HEK293 (cell line): Measurements from ENCODE around the gene PLXND1.

Experiments used
- CTCF ChIA-PET: fragments of 350-600 bp; formaldehyde crosslinking; extraction: SDS; loops from one replicate; lab custom pipeline; 2021; ENCODE audit warnings: antibody characterized with exemption; lab: Yijun Ruan, JAX
- POLR2A ChIA-PET: fragments of 300-600 bp; formaldehyde crosslinking; extraction: SDS; loops from one replicate; lab custom pipeline; 2020; ENCODE audit warnings: antibody characterized with exemption, inconsistent platforms; lab: Yijun Ruan, JAX
- H3K27ac ChIP-seq: fragments of 200-500 bp; sonication (Bioruptor generic); 2 replicates; pipeline ENCODE4 v1.5.1; 2014; ENCODE audit warnings: low read depth, low read length, control low read depth, inconsistent platforms; ENCODE audit errors: extremely low read depth
- H3K36me3 ChIP-seq, 2 experiments: fragments of 200-500 bp in 1 of 2; sonication (Bioruptor generic) in 1 of 2; 1 replicate in 1 of 2; 2 replicates in 1 of 2; pipeline ENCODE4 v1.5.1; 2014 to 2017; ENCODE audit warnings: inconsistent platforms in 2 of 2, low read length in 2 of 2; ENCODE audit not compliant: control insufficient read depth in 2 of 2, insufficient read depth in 1 of 2
- H3K4me1 ChIP-seq: fragments of 200-500 bp; sonication (Bioruptor generic); 2 replicates; pipeline ENCODE4 v1.5.1; 2014; ENCODE audit warnings: mild to moderate bottlenecking, low read length, inconsistent platforms; ENCODE audit not compliant: control insufficient read depth, insufficient read depth
- H3K4me3 ChIP-seq: 2 replicates; pipeline ENCODE4 v1.5.1; 2011; ENCODE audit warnings: low read depth, mild to moderate bottlenecking, control low read depth, low read length, moderate library complexity
- H3K9me3 ChIP-seq: fragments of 200-500 bp; sonication (Bioruptor generic); 2 replicates; pipeline ENCODE4 v1.5.1; 2014; ENCODE audit warnings: low read depth, low read length, inconsistent platforms; ENCODE audit not compliant: control insufficient read depth, insufficient read depth
- FEZF1 ChIP-seq: fragments of 450-650 bp; formaldehyde crosslinking; IDR thresholded peaks from 2 replicates; pipeline ENCODE4 v1.5.1; 2016; ENCODE audit warnings: missing biosample characterization, missing genetic modification characterization
- GLIS1 ChIP-seq: fragments of 450-650 bp; formaldehyde crosslinking; IDR thresholded peaks from 2 replicates; pipeline ENCODE4 v1.5.1; 2016; ENCODE audit warnings: missing biosample characterization, missing genetic modification characterization
- SETDB1 ChIP-seq: IDR thresholded peaks from one replicate; pipeline ENCODE4 v1.6.1; 2017; ENCODE audit warnings: mild to moderate bottlenecking, low read length, moderate library complexity, mixed read lengths; ENCODE audit not compliant: insufficient read length
- ZBTB17 ChIP-seq: fragments of 450-650 bp; formaldehyde crosslinking; IDR thresholded peaks from 2 replicates; pipeline ENCODE4 v1.5.1; 2016; ENCODE audit warnings: missing biosample characterization, missing genetic modification characterization
- ZBTB21 ChIP-seq: fragments of 450-650 bp; formaldehyde crosslinking; IDR thresholded peaks from 2 replicates; pipeline ENCODE4 v1.5.1; 2017; ENCODE audit warnings: missing biosample characterization, missing genetic modification characterization
- ZFP37 ChIP-seq: fragments of 450-650 bp; formaldehyde crosslinking; IDR thresholded peaks from 2 replicates; pipeline ENCODE4 v1.5.1; 2016; ENCODE audit warnings: missing biosample characterization, missing genetic modification characterization
- ZNF175 ChIP-seq: fragments of 450-650 bp; formaldehyde crosslinking; IDR thresholded peaks from 2 replicates; pipeline ENCODE4 v1.5.1; 2016; ENCODE audit warnings: missing biosample characterization, missing genetic modification characterization
- ZNF184 ChIP-seq: fragments of 450-650 bp; IDR thresholded peaks from 2 replicates; pipeline ENCODE4 v1.5.1; 2018; ENCODE audit warnings: missing biosample characterization, mild to moderate bottlenecking, missing genetic modification characterization
- ZNF23 ChIP-seq: fragments of 450-650 bp; formaldehyde crosslinking; IDR thresholded peaks from 2 replicates; pipeline ENCODE4 v1.5.1; 2016; ENCODE audit warnings: missing biosample characterization, missing genetic modification characterization, borderline replicate concordance
- ZNF24 ChIP-seq: fragments of 450-650 bp; formaldehyde crosslinking; IDR thresholded peaks from 2 replicates; pipeline ENCODE4 v1.5.1; 2016; ENCODE audit warnings: missing biosample characterization, missing genetic modification characterization
- ZNF274 ChIP-seq, 2 experiments: fragments of 200-500 bp in 1 of 2; fragments of 450-650 bp in 1 of 2; sonication (Bioruptor generic) in 1 of 2; formaldehyde crosslinking in 1 of 2; IDR thresholded peaks; 2 replicates each; pipeline versions ENCODE4 v1.5.1 to v1.6.1; 2014 to 2016; ENCODE audit warnings: borderline replicate concordance in 1 of 2, inconsistent platforms in 1 of 2, low read length in 1 of 2, missing biosample characterization in 1 of 2, missing genetic modification characterization in 1 of 2
- ZNF354C ChIP-seq: fragments of 450-650 bp; formaldehyde crosslinking; IDR thresholded peaks from 2 replicates; pipeline ENCODE4 v1.5.1; 2016; ENCODE audit warnings: missing biosample characterization, missing genetic modification characterization, low read depth, borderline replicate concordance
- ZNF560 ChIP-seq: fragments of 450-650 bp; formaldehyde crosslinking; IDR thresholded peaks from 2 replicates; pipeline ENCODE4 v1.5.1; 2017; ENCODE audit warnings: missing biosample characterization, missing genetic modification characterization, borderline replicate concordance
- ZNF660 ChIP-seq: fragments of 450-650 bp; IDR thresholded peaks from 2 replicates; pipeline ENCODE4 v1.5.1; 2018; ENCODE audit warnings: missing biosample characterization, mild to moderate bottlenecking, missing genetic modification characterization
- ZNF830 ChIP-seq: fragments of 450-650 bp; IDR thresholded peaks from 2 replicates; pipeline ENCODE4 v1.5.0; 2018; ENCODE audit warnings: missing biosample characterization, missing genetic modification characterization, low read depth, mild to moderate bottlenecking, moderate library complexity
- TF ChIP-seq, protein P1 (sequence below): fragments of 450-650 bp; formaldehyde crosslinking; IDR thresholded peaks from 2 replicates; pipeline ENCODE4 v1.5.1; 2016; ENCODE audit warnings: missing biosample characterization, missing genetic modification characterization
- TF ChIP-seq, protein P2 (sequence below): fragments of 450-650 bp; formaldehyde crosslinking; IDR thresholded peaks from 2 replicates; pipeline ENCODE4 v1.5.1; 2016; ENCODE audit warnings: missing biosample characterization, missing genetic modification characterization, low read depth
- TF ChIP-seq, protein P3 (sequence below): fragments of 450-650 bp; formaldehyde crosslinking; IDR thresholded peaks from 2 replicates; pipeline ENCODE4 v1.5.1; 2016; ENCODE audit warnings: missing biosample characterization, missing genetic modification characterization
- TF ChIP-seq, protein P4 (sequence below): fragments of 450-650 bp; formaldehyde crosslinking; IDR thresholded peaks from 2 replicates; pipeline ENCODE4 v1.5.1; 2016; ENCODE audit warnings: missing biosample characterization, missing genetic modification characterization

PLXND1 gene

DNA sequence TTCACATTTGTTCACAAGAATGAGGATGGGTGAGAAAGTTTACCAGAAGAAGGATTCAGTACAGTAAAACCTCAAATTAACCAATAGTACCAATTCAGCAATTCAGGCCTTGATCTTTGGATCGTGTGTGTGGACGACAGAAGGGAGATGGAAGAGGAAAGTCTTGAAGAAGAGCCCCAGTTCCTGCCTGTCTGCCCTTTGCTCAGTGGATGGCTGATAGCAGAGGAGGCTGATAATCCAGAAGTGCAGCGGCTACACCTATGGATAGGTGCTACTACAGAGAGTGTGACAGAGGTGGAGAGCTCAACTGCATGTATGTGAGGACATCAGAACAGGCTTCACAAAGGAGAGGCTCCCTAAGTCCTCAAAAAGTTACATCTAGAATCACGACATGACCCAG lies 29.2 kb upstream of the PLXND1 start:
- Histone ChIP-seq H3K9me3 (no peaks in the 10 kb centered on the region), H3K4me1 (no peaks in the 10 kb centered on the region)
- POLR2A ChIA-PET: no interaction called here
- TF ChIP-seq ZNF184 (tag by site-specific recombination): no peak
- TF ChIP-seq ZNF175 (tag by site-specific recombination): no peak
- no peak for TF ChIP-seq SETDB1
- no peak for TF ChIP-seq ZNF354C (tag by site-specific recombination)
- TF ChIP-seq, protein P1, sequence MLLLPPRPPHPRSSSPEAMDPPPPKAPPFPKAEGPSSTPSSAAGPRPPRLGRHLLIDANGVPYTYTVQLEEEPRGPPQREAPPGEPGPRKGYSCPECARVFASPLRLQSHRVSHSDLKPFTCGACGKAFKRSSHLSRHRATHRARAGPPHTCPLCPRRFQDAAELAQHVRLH: no peak
- no peak for TF ChIP-seq ZNF274 (IDR thresholded peaks at IDR 0.05; ENCODE audit: low read length)
- TF ChIP-seq ZNF274 (tag by site-specific recombination; IDR thresholded peaks at IDR 0.05; ENCODE audit: borderline replicate concordance): no peak
- no peak for TF ChIP-seq ZBTB21
- no peak for TF ChIP-seq ZNF23 (tag by site-specific recombination)
- TF ChIP-seq, all 188 proteins: peak for 0
- Histone ChIP-seq H3K27ac (no peak overlapping the region), H3K36me3 (no peaks in the 10 kb centered on the region), H3K4me3 (no peak overlapping the region)
- CTCF ChIA-PET: interaction anchor here (0.9 kb wide), 1 partner anchor 188 kb away, joined by 3 read pairs; no protein-coding TSS in a partner anchor

DNA sequence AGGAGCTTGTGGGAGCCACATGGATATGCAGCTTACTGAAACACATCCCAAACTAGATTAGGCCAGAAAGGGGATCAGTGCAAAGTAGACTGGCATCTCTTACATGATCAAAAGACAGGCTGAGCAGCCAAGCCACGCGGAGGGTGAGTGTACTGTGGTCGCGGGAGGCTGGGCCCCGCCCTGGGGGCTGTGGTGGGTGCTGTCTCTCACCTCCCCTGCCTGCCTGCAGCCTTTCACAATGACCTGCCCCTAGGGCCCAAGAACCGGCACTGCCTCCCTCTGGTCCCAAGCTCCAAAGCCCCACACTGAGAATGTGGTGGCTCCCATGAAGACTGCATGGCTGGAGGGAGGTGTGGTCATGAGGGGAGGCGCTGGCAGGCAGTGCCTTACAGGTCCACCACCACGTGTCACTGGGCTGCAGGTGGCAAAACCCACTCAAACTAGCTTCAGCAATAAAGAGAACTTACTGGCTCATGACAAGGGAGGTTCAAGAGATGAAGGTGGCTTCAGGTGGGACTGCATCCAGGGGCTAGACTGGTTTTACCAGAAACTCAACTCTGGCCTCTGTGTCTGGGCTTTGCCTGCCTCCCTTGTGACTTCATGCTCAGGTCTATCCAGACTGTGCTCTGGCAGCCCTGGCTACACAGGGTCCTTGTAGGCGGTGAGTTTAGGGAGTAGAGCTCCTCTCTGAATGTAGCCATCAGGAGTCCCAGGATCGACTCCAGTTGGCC lies 27.4 kb upstream of the PLXND1 start:
- ChIA-PET POLR2A (no interaction called here), CTCF (no interaction called here)
- Histone ChIP-seq H3K9me3 (no peaks in the 10 kb centered on the region), H3K4me1 (no peaks in the 10 kb centered on the region), H3K36me3 (no peaks in the 10 kb centered on the region), H3K27ac (no peak overlapping the region), H3K4me3 (no peak overlapping the region)
- TF ChIP-seq, protein P2, sequence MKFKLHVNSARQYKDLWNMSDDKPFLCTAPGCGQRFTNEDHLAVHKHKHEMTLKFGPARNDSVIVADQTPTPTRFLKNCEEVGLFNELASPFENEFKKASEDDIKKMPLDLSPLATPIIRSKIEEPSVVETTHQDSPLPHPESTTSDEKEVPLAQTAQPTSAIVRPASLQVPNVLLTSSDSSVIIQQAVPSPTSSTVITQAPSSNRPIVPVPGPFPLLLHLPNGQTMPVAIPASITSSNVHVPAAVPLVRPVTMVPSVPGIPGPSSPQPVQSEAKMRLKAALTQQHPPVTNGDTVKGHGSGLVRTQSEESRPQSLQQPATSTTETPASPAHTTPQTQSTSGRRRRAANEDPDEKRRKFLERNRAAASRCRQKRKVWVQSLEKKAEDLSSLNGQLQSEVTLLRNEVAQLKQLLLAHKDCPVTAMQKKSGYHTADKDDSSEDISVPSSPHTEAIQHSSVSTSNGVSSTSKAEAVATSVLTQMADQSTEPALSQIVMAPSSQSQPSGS (tag by site-specific recombination): no peak
- peak; percentile 86 for TF ChIP-seq GLIS1

DNA sequence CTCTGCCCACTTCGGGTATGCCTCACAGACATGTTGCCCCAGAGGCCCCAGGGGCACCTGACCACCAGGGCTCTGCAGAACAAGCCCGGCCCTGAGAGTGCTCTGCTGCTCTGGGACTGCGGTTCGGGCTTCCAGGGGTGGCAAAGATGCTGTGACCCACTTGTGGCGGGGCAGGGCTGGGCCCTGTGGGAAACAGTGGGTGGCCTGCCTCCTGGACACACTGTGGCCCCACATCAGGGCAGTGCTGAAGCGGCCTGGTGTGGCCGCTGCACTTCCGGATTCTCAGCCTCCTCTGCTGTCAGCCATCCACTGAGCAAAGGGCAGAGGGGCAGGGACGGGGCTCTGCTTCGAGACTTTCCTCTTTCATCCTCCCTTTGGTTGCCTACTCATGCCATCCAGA lies 26.5 kb upstream of the PLXND1 start:
- Histone ChIP-seq H3K9me3 (no peaks in the 10 kb centered on the region), H3K36me3 (no peaks in the 10 kb centered on the region), H3K27ac (no peak overlapping the region), H3K4me1 (no peaks in the 10 kb centered on the region), H3K4me3 (no peak overlapping the region)
- TF ChIP-seq, protein P3, sequence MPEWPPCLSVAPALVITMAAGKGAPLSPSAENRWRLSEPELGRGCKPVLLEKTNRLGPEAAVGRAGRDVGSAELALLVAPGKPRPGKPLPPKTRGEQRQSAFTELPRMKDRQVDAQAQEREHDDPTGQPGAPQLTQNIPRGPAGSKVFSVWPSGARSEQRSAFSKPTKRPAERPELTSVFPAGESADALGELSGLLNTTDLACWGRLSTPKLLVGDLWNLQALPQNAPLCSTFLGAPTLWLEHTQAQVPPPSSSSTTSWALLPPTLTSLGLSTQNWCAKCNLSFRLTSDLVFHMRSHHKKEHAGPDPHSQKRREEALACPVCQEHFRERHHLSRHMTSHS (tag by site-specific recombination): no peak
- TF ChIP-seq ZNF24 (tag by site-specific recombination) (no peak), FEZF1 (tag by site-specific recombination) (no peak), ZNF830 (tag by site-specific recombination) (no peak), ZNF660 (no peak), ZFP37 (no peak), ZBTB17 (no peak), ZNF560 (tag by site-specific recombination) (no peak)
- TF ChIP-seq, protein P4, sequence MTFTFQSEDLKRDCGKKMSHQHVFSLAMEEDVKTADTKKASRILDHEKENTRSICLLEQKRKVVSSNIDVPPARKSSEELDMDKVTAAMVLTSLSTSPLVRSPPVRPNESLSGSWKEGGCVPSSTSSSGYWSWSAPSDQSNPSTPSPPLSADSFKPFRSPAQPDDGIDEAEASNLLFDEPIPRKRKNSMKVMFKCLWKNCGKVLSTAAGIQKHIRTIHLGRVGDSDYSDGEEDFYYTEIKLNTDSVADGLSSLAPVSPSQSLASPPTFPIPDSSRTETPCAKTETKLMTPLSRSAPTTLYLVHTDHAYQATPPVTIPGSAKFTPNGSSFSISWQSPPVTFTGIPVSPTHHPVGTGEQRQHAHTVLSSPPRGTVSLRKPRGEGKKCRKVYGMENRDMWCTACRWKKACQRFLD (tag by site-specific recombination): no peak
- ChIA-PET CTCF (interaction anchor here (0.7 kb wide), 1 partner anchor 13 kb away, joined by 3 read pairs; no protein-coding TSS in a partner anchor), POLR2A (no interaction called here)
